Measurements from ENCODE around the gene PGLYRP1.
A peak's percentile ranks its signal among the peaks of the same experiment; 100 is the strongest.

PGLYRP1 gene

GRCh38 chr19:46000491-46001246, 22.2 kb downstream of the PGLYRP1 start:
- peak; percentile 77 for DNase-seq

- no peak for DNase-seq
Measured at GRCh38 chr19:45999653-46000121, 23.2 kb downstream of the PGLYRP1 start.

- no peak for DNase-seq
Measured at GRCh38 chr19:45998834-45999233, 24.0 kb downstream of the PGLYRP1 start.

- no peak for DNase-seq
Measured at GRCh38 chr19:45996933-45997332, 25.9 kb downstream of the PGLYRP1 start.

- DNase-seq, result no peak
Measured at GRCh38 chr19:45995715-45996385, 27.0 kb downstream of the PGLYRP1 start.

GRCh38 chr19:45994998-45995714, 27.7 kb downstream of the PGLYRP1 start, which contains the start of gene CCDC61:
TSS of gene CCDC61 (plus strand) at chr19:45995467. CDS start at chr19:46003019, 7,552 bp downstream.
- peak; percentile 98 for DNase-seq

GRCh38 chr19:45994456-45994997, 28.3 kb downstream of the PGLYRP1 start:
- DNase-seq, result no peak

GRCh38 chr19:45990113-45990728, 32.6 kb downstream of the PGLYRP1 start:
- DNase-seq, result no peak

GRCh38 chr19:45985321-45985720, 37.5 kb downstream of the PGLYRP1 start:
- DNase-seq, result no peak

- DNase-seq, result no peak
Measured at GRCh38 chr19:45981350-45981749, 41.5 kb downstream of the PGLYRP1 start.

- DNase-seq, result no peak
Measured at GRCh38 chr19:45978156-45978555, 44.7 kb downstream of the PGLYRP1 start.

GRCh38 chr19:45976178-45976577, 46.7 kb downstream of the PGLYRP1 start:
- DNase-seq, result no peak

- no peak for DNase-seq
Measured at GRCh38 chr19:45975306-45976070, 47.4 kb downstream of the PGLYRP1 start.

- DNase-seq, result peak; percentile 65
Measured at GRCh38 chr19:45973553-45974338, 49.1 kb downstream of the PGLYRP1 start, which contains the start of gene NOVA2. TSS of gene NOVA2 (minus strand) at chr19:45973865. CDS start at chr19:45973351, 514 bp downstream.

- no peak for DNase-seq
Measured at GRCh38 chr19:45972947-45973540, 49.8 kb downstream of the PGLYRP1 start.

- no peak for DNase-seq
Measured at GRCh38 chr19:45972081-45972946, 50.5 kb downstream of the PGLYRP1 start.

GRCh38 chr19:45971260-45971902, 51.5 kb downstream of the PGLYRP1 start:
- no peak for DNase-seq

- DNase-seq, result no peak
Measured at GRCh38 chr19:45969676-45970075, 53.2 kb downstream of the PGLYRP1 start.

Data from activated CD8-positive, alpha-beta memory T cell treated with anti-CD3 and anti-CD28 coated beads for 24 hours (primary cell).